ENCODE measurements around the gene KLHL29.

GRCh38 chr2:23602116-23602515 lies 217.1 kb downstream of the KLHL29 start:
- TF ChIP-seq CTCF (IDR thresholded peaks at IDR 0.05; ENCODE audit: low read length) (no peak), EZH2 (optimal IDR thresholded peaks at IDR 0.05; ENCODE audit: low read depth, low read length) (no peak)
